ENCODE results near the gene GMNC. TPM values are rescaled to one million over a fixed set of nuclear protein-coding genes. Genes with fewer than 3 reads are reported as not detected.

The GMNC gene
- total RNA-seq, 1 donor from 2014 or later = 2.8 TPM

GRCh38 chr3:190809351-190809750 lies 53.1 kb downstream of the GMNC start:
- DNase-seq (ENCODE audit: extremely low spot score, unreplicated experiment) = no peak
- Mint-ChIP-seq H3K27me3 (ENCODE audit: unreplicated experiment) (peaks cover 49% of the 10 kb centered on the region), H3K4me3 (ENCODE audit: unreplicated experiment) (no peak overlapping the region), H3K4me1 (ENCODE audit: unreplicated experiment) (no peaks in the 10 kb centered on the region), H3K36me3 (ENCODE audit: unreplicated experiment) (no peaks in the 10 kb centered on the region), H3K9me3 (ENCODE audit: unreplicated experiment) (no peaks in the 10 kb centered on the region), H3K27ac (ENCODE audit: unreplicated experiment) (no peak overlapping the region)
- no peak for TF ChIP-seq CTCF (IDR thresholded peaks at IDR 0.05)

- peaks cover 55% of the 10 kb centered on the region for H3K27me3 Mint-ChIP-seq (ENCODE audit: unreplicated experiment)
- H3K9me3 Mint-ChIP-seq (ENCODE audit: unreplicated experiment) = no peaks in the 10 kb centered on the region
- no peak for TF ChIP-seq CTCF (IDR thresholded peaks at IDR 0.05)
- H3K4me1 Mint-ChIP-seq (ENCODE audit: unreplicated experiment) = no peaks in the 10 kb centered on the region
- H3K36me3 Mint-ChIP-seq (ENCODE audit: unreplicated experiment) = no peaks in the 10 kb centered on the region
- H3K4me3 Mint-ChIP-seq (ENCODE audit: unreplicated experiment) = no peak overlapping the region
- no peak for DNase-seq (ENCODE audit: extremely low spot score, unreplicated experiment)
- no peak overlapping the region for H3K27ac Mint-ChIP-seq (ENCODE audit: unreplicated experiment)
These were observed 54.6 kb downstream of the GMNC start for GRCh38 chr3:190807719-190808375.
